Panc1 (cell line): Measurements from ENCODE around the gene HOATZ. TPM values are rescaled to one million over a fixed set of nuclear protein-coding genes. Genes with fewer than 3 reads are reported as not detected.

Source experiments
- ATAC-seq: fragments of 200-7000 bp; cut with Tn5 transposase; 2 replicates; pipeline ENCODE4 v1.9.1; 2020; ENCODE audit warnings: mild to moderate bottlenecking, moderate library complexity
- BruUV-seq: library from RNA; stranded (reverse); fragments of 400-500 nt; replicated peaks from 2 replicates; lab custom pipeline; 2021; lab: Mats Ljungman, UMichigan
- CTCF ChIA-PET: fragments of 300-600 bp; sonication (Branson Sonifier 250); formaldehyde crosslinking; loops from one replicate; lab custom pipeline; 2022; ENCODE audit warnings: antibody characterized with exemption; lab: Charles Lee
- POLR2A ChIA-PET: fragments of 300-600 bp; sonication (Branson Sonifier 250); formaldehyde crosslinking; loops from one replicate; lab custom pipeline; 2022; ENCODE audit warnings: antibody characterized with exemption; lab: Charles Lee
- DNase-seq: peaks from one replicate; pipeline ENCODE4 v3.0.0-alpha.2; 2010; ENCODE audit warnings: low read depth, low spot score
- H3K27ac ChIP-seq: 2 replicates; pipeline ENCODE4 v1.5.1; 2011; ENCODE audit warnings: mild to moderate bottlenecking, low read length, inconsistent platforms
- H3K27me3 ChIP-seq: fragments of 200-500 bp; sonication (Bioruptor generic); 2 replicates; pipeline ENCODE4 v1.6.0; 2014; ENCODE audit warnings: low read length, inconsistent platforms; ENCODE audit not compliant: control insufficient read depth, insufficient read depth
- H3K36me3 ChIP-seq: fragments of 200-500 bp; sonication (Bioruptor generic); 2 replicates; pipeline ENCODE4 v1.5.1; 2014; ENCODE audit warnings: inconsistent platforms, mild to moderate bottlenecking, low read length, moderate library complexity; ENCODE audit not compliant: control insufficient read depth, insufficient read depth
- H3K4me1 ChIP-seq: 2 replicates; pipeline ENCODE4 v1.5.1; 2011; ENCODE audit warnings: inconsistent platforms, mild to moderate bottlenecking, low read length, moderate library complexity; ENCODE audit not compliant: control insufficient read depth, insufficient read depth
- H3K4me3 ChIP-seq, 2 experiments: 2 replicates each; pipeline ENCODE4 v1.5.1; 2011 to 2012; ENCODE audit warnings: low read depth in 2 of 2, low read length in 2 of 2, mild to moderate bottlenecking in 2 of 2, inconsistent platforms in 1 of 2, moderate library complexity in 1 of 2
- H3K9me3 ChIP-seq: fragments of 200-500 bp; sonication (Bioruptor generic); 2 replicates; pipeline ENCODE4 v1.5.1; 2014; ENCODE audit warnings: low read depth, mild to moderate bottlenecking, inconsistent platforms, low read length, moderate library complexity; ENCODE audit not compliant: control insufficient read depth, insufficient read depth
- POLR2AphosphoS5 ChIP-seq: IDR thresholded peaks from 2 replicates; pipeline ENCODE4 v1.6.1; 2012; ENCODE audit warnings: mild to moderate bottlenecking, low read depth, low read length, moderate library complexity
- SIN3A ChIP-seq: IDR thresholded peaks from 2 replicates; pipeline ENCODE4 v1.6.1; 2012; ENCODE audit warnings: low read depth, mild to moderate bottlenecking, low read length, moderate library complexity, borderline replicate concordance; ENCODE audit not compliant: insufficient read depth
- TCF7L2 ChIP-seq: IDR thresholded peaks from 2 replicates; pipeline ENCODE4 v1.6.1; 2011; ENCODE audit warnings: mild to moderate bottlenecking, low read depth, low read length, inconsistent platforms
- in situ Hi-C: cut with HindIII; loops from 2 replicates; pipeline ENCODE4 v1.10.0; 2016; ENCODE audit warnings: low sequenced_read_pairs, low pct_unique_long_range_greater_than_20kb
- intact Hi-C: fragments of 100-400 bp; cut with micrococcal nuclease; formaldehyde crosslinking; loops from one replicate; pipeline ENCODE4 v1.10.0; 2022; ENCODE audit not compliant: unreplicated experiment
- total RNA-seq: library from RNA; stranded (reverse); gene quantifications from one replicate; pipeline ENCODE4 v1.2.1, GENCODE V29; 2021; ENCODE audit not compliant: unreplicated experiment
- TF ChIP-seq, protein P1 (sequence below), 2 experiments: IDR thresholded peaks; 2 replicates each; pipeline ENCODE4 v1.6.1; 2011 to 2012; ENCODE audit warnings: low read depth in 2 of 2, control low read depth in 1 of 2, low read length in 1 of 2, mild to moderate bottlenecking in 1 of 2, moderate library complexity in 1 of 2; ENCODE audit not compliant: insufficient read depth in 1 of 2
- TF ChIP-seq, protein P2 (sequence below): fragments of 450-650 bp; IDR thresholded peaks from 2 replicates; pipeline ENCODE4 v1.5.1; 2017; ENCODE audit warnings: mild to moderate bottlenecking

Gene HOATZ
- total RNA-seq, 1 experiment from 2014 or later = not detected

DNA sequence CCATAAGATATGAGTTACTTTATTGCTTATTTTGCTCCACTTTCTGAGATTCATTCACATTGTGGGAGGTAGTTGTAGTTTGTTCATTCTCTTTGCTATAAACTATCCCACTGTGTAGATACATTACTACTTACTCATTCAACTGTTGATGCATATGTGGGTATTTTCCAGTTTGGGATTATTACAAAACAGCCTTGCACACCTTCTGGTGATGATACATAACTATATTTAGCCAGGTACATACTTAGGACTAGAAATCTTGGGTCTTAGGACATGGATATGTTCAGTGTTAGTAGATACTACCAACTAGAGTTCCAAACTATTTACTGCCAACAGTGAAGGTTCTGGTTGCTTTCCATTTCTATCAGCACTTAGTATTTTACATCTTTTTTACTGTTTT is 40.1 kb upstream of the HOATZ start:
- ATAC-seq (no peak), DNase-seq (no peak)
- POLR2A ChIA-PET = no interaction called here
- TF ChIP-seq TCF7L2 = no peak
- TF ChIP-seq, protein P1, sequence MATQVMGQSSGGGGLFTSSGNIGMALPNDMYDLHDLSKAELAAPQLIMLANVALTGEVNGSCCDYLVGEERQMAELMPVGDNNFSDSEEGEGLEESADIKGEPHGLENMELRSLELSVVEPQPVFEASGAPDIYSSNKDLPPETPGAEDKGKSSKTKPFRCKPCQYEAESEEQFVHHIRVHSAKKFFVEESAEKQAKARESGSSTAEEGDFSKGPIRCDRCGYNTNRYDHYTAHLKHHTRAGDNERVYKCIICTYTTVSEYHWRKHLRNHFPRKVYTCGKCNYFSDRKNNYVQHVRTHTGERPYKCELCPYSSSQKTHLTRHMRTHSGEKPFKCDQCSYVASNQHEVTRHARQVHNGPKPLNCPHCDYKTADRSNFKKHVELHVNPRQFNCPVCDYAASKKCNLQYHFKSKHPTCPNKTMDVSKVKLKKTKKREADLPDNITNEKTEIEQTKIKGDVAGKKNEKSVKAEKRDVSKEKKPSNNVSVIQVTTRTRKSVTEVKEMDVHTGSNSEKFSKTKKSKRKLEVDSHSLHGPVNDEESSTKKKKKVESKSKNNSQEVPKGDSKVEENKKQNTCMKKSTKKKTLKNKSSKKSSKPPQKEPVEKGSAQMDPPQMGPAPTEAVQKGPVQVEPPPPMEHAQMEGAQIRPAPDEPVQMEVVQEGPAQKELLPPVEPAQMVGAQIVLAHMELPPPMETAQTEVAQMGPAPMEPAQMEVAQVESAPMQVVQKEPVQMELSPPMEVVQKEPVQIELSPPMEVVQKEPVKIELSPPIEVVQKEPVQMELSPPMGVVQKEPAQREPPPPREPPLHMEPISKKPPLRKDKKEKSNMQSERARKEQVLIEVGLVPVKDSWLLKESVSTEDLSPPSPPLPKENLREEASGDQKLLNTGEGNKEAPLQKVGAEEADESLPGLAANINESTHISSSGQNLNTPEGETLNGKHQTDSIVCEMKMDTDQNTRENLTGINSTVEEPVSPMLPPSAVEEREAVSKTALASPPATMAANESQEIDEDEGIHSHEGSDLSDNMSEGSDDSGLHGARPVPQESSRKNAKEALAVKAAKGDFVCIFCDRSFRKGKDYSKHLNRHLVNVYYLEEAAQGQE (IDR thresholded peaks at IDR 0.05; ENCODE audit: insufficient read depth in 1 of 2, low read depth in 2 of 2, low read length in 1 of 2) = no peak
- no peak for TF ChIP-seq POLR2AphosphoS5
- no peak for TF ChIP-seq SIN3A
- TF ChIP-seq, protein P2, sequence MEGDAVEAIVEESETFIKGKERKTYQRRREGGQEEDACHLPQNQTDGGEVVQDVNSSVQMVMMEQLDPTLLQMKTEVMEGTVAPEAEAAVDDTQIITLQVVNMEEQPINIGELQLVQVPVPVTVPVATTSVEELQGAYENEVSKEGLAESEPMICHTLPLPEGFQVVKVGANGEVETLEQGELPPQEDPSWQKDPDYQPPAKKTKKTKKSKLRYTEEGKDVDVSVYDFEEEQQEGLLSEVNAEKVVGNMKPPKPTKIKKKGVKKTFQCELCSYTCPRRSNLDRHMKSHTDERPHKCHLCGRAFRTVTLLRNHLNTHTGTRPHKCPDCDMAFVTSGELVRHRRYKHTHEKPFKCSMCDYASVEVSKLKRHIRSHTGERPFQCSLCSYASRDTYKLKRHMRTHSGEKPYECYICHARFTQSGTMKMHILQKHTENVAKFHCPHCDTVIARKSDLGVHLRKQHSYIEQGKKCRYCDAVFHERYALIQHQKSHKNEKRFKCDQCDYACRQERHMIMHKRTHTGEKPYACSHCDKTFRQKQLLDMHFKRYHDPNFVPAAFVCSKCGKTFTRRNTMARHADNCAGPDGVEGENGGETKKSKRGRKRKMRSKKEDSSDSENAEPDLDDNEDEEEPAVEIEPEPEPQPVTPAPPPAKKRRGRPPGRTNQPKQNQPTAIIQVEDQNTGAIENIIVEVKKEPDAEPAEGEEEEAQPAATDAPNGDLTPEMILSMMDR = no peak
- Histone ChIP-seq H3K4me1 (no peaks in the 10 kb centered on the region), H3K27me3 (0 out of 2 replicates have a peak, but pooled peaks cover 2% of the 10 kb centered on the region), H3K36me3 (no peaks in the 10 kb centered on the region), H3K9me3 (no peaks in the 10 kb centered on the region), H3K4me3 (no peak overlapping the region), H3K27ac (no peak overlapping the region)
- CTCF ChIA-PET = no interaction called here
- intact Hi-C loops (no loop called here), in situ Hi-C loops (no loop called here)
- no TSS peak for BruUV-seq

DNA sequence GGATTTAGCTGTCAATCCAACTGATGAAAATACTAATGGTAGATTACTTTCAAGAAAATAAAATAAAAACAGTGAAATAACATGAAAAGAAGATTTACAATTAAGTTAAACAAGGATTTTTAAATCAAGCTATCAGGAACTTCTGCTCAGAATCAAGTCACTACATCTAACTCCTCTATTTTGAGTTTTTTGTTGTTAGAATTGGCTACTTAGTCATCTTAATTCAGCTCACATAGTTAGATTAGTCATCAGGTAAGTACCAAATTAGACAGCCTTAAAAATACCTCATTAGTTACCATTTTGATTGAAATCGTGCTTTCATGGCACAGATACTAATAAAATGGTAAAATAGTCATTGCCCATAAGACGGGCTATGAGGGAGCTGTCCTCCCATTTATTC is 38.2 kb upstream of the HOATZ start:
- no peak for ATAC-seq
- H3K4me1 ChIP-seq = no peaks in the 10 kb centered on the region
- CTCF ChIA-PET = interaction anchor here (0.7 kb wide), 1 partner anchor 116 kb away, joined by 3 read pairs; no protein-coding TSS in a partner anchor
- no peak overlapping the region for H3K27ac ChIP-seq
- no peak overlapping the region for H3K4me3 ChIP-seq
- DNase-seq = no peak
- POLR2A ChIA-PET = interaction anchor here (0.6 kb wide), 1 partner anchor 794 kb away, joined by 4 read pairs; no protein-coding TSS in a partner anchor
- TF ChIP-seq, protein P2 = no peak
- TF ChIP-seq SIN3A (no peak), POLR2AphosphoS5 (no peak), TCF7L2 (no peak)
- TF ChIP-seq, protein P1 (IDR thresholded peaks at IDR 0.05; ENCODE audit: insufficient read depth in 1 of 2, low read depth in 2 of 2, low read length in 1 of 2) = no peak
- BruUV-seq = no TSS peak
- H3K36me3 ChIP-seq = no peaks in the 10 kb centered on the region
- peaks cover 2% of the 10 kb centered on the region; the same call in 1 of the 2 replicates for H3K27me3 ChIP-seq
- intact Hi-C loops = no loop called here
- in situ Hi-C loops = no loop called here
- H3K9me3 ChIP-seq = no peaks in the 10 kb centered on the region
